ENCODE measurements around the gene SPOCK1. TPM values are rescaled to one million over a fixed set of nuclear protein-coding genes. Genes with fewer than 3 reads are reported as not detected.

The SPOCK1 gene
- polyA plus RNA-seq, 2 of the 4 experiments (the other 2 are of a cell fraction), result 28.9 to 40.8 TPM

GRCh38 chr5:137236252-137236651, 262.9 kb downstream of the SPOCK1 start:
- no peak for ATAC-seq
- H3K9me3 ChIP-seq, result no peaks in the 10 kb centered on the region
- WGBS (ENCODE audit: missing lambda C conversion rate), result 44% methylated on average over 2 of the region's 2 CpGs
- H3K4me2 ChIP-seq, result no peak overlapping the region
- ChIA-PET POLR2A (no interaction called here), CTCF (interaction anchor here (0.7 to 1.2 kb wide), 5 partner anchors 9 to 263 kb away, joined by 3 to 4 read pairs (median 3); partner anchors contain the start of gene SPOCK1)
- no peak for DNase-seq (ENCODE audit: low read depth in 1 of 2, low spot score in 1 of 2)
- no peak overlapping the region for H3K27ac ChIP-seq
- no peak for TF ChIP-seq HOXB5 (CRISPR knock-in tag; IDR thresholded peaks at IDR 0.05)
- no peak for TF ChIP-seq ELK1 (IDR thresholded peaks at IDR 0.05; ENCODE audit: low read depth, low read length)
- no peak for TF ChIP-seq JUN (IDR thresholded peaks at IDR 0.05)
- no peak for TF ChIP-seq RARB (CRISPR knock-in tag; IDR thresholded peaks at IDR 0.05)
- no peak for TF ChIP-seq EHMT2 (IDR thresholded peaks at IDR 0.05; ENCODE audit: low read depth)
- H3K4me1 ChIP-seq, result no peaks in the 10 kb centered on the region
- FAIRE-seq, result no peak
- H3K4me3 ChIP-seq, result no peak overlapping the region

GRCh38 chr5:137234973-137235943, 263.9 kb downstream of the SPOCK1 start:
- Histone ChIP-seq H3K9me3 (no peaks in the 10 kb centered on the region), H3K4me3 (no peak overlapping the region), H3K4me2 (no peak overlapping the region), H3K4me1 (no peaks in the 10 kb centered on the region), H3K27ac (no peak overlapping the region)
- ATAC-seq (peak; percentile 47 to 52; a peak in 2 of 6 replicates), FAIRE-seq (no peak), DNase-seq (ENCODE audit: low read depth in 1 of 2, low spot score in 1 of 2) (no peak)
- 71% methylated on average over 10 of the region's 10 CpGs for WGBS (ENCODE audit: missing lambda C conversion rate)
- ChIA-PET POLR2A (no interaction called here), CTCF (interaction anchor here (1.2 kb wide), 1 partner anchor 10 kb away, joined by 4 read pairs; no protein-coding TSS in a partner anchor)
- TF ChIP-seq JUNB (IDR thresholded peaks at IDR 0.05) (no peak), HOXB13 (CRISPR knock-in tag; IDR thresholded peaks at IDR 0.05; ENCODE audit: low read depth) (no peak), ZC3H11A (IDR thresholded peaks at IDR 0.05) (no peak), HMGXB4 (CRISPR knock-in tag; IDR thresholded peaks at IDR 0.05; ENCODE audit: borderline replicate concordance) (no peak), MYC (IDR thresholded peaks at IDR 0.05; ENCODE audit: borderline replicate concordance, low read length) (no peak), RFX5 (IDR thresholded peaks at IDR 0.05) (no peak), NPAS2 (CRISPR knock-in tag; IDR thresholded peaks at IDR 0.05; ENCODE audit: borderline replicate concordance) (no peak), RARB (CRISPR knock-in tag; IDR thresholded peaks at IDR 0.05) (no peak), PHF8 (IDR thresholded peaks at IDR 0.05; ENCODE audit: borderline replicate concordance, low read depth) (no peak), ESRRA (IDR thresholded peaks at IDR 0.05; ENCODE audit: borderline replicate concordance, low read length) (no peak), FOSL2 (IDR thresholded peaks at IDR 0.05) (no peak), FOSL2 (CRISPR knock-in tag; IDR thresholded peaks at IDR 0.05) (no peak; the same call in 1 of the 2 replicates), EHF (CRISPR knock-in tag; IDR thresholded peaks at IDR 0.05) (no peak), RAD21 (conservative IDR thresholded peaks at IDR 0.05 in 1 of 2, IDR thresholded peaks at IDR 0.05 in 1 of 2) (no peak), KDM1A (IDR thresholded peaks at IDR 0.05; ENCODE audit: low read depth) (no peak), CBX8 (IDR thresholded peaks at IDR 0.05) (no peak)
- TF ChIP-seq, protein P1, sequence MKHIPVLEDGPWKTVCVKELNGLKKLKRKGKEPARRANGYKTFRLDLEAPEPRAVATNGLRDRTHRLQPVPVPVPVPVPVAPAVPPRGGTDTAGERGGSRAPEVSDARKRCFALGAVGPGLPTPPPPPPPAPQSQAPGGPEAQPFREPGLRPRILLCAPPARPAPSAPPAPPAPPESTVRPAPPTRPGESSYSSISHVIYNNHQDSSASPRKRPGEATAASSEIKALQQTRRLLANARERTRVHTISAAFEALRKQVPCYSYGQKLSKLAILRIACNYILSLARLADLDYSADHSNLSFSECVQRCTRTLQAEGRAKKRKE (CRISPR knock-in tag; IDR thresholded peaks at IDR 0.05; ENCODE audit: low read depth), result no peak
- TF ChIP-seq, protein P2, sequence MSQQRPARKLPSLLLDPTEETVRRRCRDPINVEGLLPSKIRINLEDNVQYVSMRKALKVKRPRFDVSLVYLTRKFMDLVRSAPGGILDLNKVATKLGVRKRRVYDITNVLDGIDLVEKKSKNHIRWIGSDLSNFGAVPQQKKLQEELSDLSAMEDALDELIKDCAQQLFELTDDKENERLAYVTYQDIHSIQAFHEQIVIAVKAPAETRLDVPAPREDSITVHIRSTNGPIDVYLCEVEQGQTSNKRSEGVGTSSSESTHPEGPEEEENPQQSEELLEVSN (IDR thresholded peaks at IDR 0.05; ENCODE audit: borderline replicate concordance, low read depth), result no peak
- TF ChIP-seq, protein P3, sequence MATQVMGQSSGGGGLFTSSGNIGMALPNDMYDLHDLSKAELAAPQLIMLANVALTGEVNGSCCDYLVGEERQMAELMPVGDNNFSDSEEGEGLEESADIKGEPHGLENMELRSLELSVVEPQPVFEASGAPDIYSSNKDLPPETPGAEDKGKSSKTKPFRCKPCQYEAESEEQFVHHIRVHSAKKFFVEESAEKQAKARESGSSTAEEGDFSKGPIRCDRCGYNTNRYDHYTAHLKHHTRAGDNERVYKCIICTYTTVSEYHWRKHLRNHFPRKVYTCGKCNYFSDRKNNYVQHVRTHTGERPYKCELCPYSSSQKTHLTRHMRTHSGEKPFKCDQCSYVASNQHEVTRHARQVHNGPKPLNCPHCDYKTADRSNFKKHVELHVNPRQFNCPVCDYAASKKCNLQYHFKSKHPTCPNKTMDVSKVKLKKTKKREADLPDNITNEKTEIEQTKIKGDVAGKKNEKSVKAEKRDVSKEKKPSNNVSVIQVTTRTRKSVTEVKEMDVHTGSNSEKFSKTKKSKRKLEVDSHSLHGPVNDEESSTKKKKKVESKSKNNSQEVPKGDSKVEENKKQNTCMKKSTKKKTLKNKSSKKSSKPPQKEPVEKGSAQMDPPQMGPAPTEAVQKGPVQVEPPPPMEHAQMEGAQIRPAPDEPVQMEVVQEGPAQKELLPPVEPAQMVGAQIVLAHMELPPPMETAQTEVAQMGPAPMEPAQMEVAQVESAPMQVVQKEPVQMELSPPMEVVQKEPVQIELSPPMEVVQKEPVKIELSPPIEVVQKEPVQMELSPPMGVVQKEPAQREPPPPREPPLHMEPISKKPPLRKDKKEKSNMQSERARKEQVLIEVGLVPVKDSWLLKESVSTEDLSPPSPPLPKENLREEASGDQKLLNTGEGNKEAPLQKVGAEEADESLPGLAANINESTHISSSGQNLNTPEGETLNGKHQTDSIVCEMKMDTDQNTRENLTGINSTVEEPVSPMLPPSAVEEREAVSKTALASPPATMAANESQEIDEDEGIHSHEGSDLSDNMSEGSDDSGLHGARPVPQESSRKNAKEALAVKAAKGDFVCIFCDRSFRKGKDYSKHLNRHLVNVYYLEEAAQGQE (IDR thresholded peaks at IDR 0.05), result no peak
